ENCODE data around the gene TMEM200B.
A peak's percentile ranks its signal among the peaks of the same experiment; 100 is the strongest.
"Not testable (repeated sequence)": the region's sequence is repeated elsewhere in the genome, so short reads cannot be mapped to it uniquely, and the experiment has no call there.

The TMEM200B gene

GRCh38 chr1:29133861-29134694, 10.4 kb upstream of the TMEM200B start:
- DNase-seq (ENCODE audit: low read depth): no peak

DNA sequence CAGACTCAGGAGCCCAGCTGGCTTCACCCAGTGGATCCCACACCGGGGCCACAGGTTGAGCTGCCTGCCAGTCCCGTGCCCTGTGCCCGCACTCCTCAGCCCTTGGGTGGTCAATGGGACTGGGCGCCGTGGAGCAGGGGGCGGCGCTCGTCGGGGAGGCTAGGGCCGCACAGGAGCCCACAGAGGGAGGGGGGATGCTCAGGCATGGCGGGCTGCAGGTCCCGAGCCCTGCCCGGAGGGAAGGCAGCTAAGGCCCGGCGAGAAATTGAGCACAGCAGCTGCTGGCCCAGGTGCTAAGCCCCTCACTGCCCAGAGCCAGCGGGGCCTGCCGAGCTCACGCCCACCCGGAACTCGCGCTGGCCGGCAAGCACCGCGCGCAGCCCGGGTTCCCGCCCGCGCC, 7.4 kb upstream of the TMEM200B start:
- DNase-seq (ENCODE audit: low read depth): not testable (repeated sequence)

GRCh38 chr1:29129916-29130315, 6.2 kb upstream of the TMEM200B start:
- no peak for DNase-seq (ENCODE audit: low read depth)

DNA sequence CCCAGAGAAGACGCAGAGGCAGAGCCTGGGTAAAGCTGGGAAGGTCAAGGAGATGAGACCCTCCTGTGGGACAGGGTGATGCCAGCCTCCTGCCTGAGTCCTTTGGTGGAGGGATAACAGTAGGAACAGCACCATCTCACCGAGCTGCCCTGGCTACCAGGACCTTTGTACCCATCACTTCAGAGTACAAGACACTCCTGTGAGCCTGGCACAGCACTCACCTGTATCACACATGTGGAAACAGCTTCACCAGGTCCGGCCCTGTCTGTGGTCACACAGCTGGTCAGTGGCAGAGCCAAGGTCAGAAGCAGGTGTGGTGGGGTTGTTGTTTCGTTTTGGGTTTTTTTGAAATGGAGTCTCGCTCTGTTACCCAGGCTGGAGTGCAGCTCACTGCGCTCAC, 5.0 kb upstream of the TMEM200B start:
- no peak for DNase-seq (ENCODE audit: low read depth)

DNA sequence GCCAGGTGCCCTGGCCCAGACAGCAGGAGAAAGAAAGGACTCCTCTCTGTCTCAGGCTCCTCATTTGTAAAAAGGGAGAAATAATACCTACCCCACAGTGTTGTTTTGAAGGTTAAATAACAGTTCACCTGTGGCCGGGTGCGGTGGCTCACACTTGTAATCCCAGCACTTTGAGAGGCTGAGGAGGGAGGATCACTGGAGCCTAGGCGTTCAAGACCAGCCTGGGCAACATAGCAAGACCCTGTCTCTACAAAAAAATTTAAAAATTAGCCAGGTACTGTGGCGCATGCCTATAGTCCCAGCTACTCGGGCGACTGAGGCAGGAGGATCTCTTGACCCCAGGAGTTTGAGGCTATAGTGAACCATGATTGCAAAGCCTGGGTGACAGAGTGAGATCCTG, 2.5 kb upstream of the TMEM200B start:
- DNase-seq (ENCODE audit: low read depth): no peak

DNA sequence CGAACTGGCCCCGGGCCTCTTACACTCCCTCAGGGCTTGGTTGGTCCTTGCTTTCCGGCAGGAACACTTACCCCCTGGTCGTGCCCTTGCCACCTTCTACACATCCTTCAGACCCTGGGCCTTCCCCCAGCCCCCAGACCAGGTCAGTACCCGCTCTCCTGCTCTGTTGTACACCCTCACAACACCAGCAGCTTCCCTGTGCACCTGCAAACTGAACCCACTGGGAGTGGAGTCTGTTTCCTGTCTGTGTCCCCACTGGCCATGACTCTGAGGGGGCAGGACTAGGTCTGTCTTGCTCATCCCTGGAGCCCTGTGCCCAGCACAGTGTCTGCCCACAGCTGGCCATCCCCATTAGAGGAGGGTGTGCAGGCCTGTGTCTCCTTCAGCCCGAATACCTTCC, 2.1 kb upstream of the TMEM200B start:
- no peak for DNase-seq (ENCODE audit: low read depth)

DNA sequence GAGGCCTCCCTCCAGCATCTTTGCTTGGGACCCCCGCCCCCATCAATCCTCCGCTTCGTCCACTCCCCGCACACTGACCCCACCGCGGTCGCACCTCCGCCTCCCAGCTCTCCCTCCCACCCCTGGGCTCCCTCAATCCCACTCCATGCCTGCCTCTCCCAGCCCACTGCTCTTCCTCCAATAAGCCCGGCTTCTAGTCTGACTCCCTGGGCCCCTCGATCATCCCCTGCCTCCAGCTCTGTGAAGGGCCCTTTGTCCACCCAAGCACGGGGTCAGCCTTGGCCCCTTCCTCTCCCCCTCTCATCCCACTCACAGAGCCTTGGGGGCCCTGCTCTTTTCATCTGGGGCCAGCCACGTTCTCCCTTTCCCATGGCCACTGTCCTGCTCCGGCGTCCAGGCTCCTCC, 1.5 kb upstream of the TMEM200B start:
- no peak for DNase-seq (ENCODE audit: low read depth)

DNA sequence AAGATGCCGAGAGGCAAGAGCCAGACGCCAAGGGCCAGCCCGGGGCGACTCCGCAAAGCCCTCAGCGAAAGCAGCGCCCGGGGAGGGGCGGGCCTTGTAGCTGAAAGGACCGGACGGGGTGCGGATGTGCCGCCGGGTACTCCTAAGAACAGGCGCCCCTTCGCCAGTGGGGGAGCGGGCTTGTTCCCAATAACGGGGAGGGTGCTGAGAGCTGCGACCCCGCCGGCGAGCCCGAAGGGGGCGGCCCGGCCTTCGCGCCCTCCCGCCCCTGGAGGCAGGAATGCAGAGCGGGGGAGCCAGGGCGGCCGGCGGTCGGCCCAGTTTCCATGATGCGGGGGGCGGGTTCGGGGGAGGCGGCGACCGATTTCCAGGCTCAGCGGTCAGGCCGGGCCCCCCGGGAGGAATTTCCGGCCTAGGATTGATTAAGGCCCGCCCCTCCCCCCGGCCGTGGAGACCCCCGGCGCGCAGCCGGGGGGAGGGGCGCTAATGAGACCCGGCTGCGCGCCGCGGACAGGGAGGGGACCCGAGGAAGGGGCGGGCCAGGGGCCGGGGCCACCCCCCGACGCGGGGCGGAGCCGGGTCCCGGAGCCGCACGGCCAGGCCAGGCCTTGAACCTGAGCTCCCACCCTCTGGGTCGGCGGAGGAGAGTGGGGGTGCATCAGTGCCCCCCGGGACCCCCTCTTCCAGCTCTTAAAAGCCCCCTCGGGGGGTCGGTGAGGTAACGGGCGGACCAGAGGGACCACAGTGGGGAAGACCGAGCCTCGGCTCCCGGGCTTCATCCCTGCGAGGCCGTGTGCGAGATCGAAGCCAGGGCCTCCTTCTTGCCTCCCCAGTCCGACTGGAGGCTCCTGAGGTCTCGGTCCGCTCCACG, 898 bp upstream of the TMEM200B start:
- peak; percentile 39 for DNase-seq (ENCODE audit: low read depth)

GRCh38 chr1:29123053-29123886, 433 bp downstream of the TMEM200B start:
- no peak for DNase-seq (ENCODE audit: low read depth)

- DNase-seq (ENCODE audit: low read depth): no peak
These were observed 1.0 kb downstream of the TMEM200B start for GRCh38 chr1:29122682-29123052.

DNA sequence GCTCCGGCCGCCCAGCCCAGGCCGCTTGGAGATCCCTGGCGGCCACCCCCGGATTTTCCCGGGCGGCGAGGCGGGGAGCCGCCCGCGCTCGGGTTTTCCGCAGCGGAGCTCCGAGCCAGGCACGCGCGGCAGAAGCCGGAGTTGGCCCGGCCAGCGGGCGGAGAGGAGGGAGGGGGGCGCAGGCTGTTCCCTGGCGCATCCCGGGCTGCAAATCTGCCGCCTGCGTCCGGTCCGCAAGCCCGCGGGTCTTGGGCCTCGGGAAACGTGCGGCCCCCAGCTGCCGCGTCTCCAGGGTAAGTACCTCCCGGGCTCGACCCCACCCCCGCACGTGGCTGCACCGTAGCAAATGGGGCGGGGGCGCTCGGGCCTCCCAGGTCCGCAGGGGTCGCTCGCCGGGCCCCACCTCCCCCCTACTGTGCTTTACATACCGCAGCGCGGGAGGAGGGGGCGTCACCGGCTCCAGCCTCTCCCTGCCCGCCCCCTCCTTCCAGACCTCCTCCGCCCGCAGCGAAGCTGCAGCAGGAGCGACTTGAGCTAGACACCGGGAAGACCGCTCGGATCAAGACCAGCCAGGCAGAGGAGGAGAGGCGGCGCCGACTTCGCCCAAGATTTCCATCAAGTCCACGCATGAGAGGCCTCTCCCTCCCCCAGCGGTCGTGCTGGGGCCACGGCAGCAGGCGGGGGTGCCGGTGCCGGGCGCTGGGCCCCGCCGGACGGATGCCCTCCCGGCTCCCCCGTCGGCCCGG, 1.6 kb downstream of the TMEM200B start:
- no peak for DNase-seq (ENCODE audit: low read depth)

- no peak for DNase-seq (ENCODE audit: low read depth)
These were observed 2.2 kb downstream of the TMEM200B start for GRCh38 chr1:29121516-29121935.

DNA sequence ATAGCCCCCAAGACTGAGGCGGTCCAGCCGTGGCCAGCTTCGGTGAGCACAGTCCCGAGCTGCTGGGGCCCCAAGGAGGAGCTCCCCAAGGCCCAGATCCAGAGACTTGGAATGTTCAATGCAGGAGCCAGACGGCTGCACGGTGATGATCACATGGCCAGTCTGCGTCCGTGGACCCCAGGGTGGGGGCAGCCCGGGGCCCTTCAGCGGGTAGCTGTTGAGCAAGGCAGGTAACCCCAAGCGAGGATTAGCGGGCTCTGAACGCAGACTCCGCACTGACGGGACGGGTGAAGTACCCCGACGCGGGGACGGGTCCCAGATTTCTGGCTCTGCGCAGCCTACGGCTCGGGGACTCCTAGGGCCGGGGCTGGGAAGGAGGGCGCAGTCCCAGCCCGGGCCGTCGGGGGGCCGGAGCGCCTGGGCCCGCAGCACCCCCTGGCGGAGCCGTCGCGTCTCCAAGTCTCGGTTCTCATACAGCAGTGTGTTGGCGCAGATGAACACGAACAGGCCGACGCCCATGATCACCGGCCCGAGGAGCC, 2.7 kb downstream of the TMEM200B start:
- no peak for DNase-seq (ENCODE audit: low read depth)

DNA sequence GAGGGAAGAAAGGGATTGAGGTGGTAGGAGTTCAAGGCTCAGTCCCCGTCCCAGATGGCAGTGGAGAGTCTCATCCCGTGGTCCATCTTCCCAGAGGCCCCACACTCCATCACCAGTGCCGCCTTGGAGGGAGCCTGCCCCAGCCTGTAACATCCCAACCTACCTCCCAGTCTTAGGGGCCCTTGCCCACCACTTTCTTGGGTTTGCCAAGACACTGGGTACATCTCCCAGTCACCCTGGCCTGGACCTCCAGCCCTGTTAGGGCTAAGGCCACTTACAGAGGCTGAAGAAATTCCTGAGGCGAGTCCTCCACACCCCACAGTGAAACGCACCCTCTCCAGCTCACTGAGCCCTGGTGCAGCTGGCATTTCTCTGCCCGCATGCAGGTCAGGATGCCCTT, 3.3 kb downstream of the TMEM200B start:
- DNase-seq (ENCODE audit: low read depth): no peak

- DNase-seq (ENCODE audit: low read depth): no peak
These were observed 4.4 kb downstream of the TMEM200B start for GRCh38 chr1:29119121-29119929.

DNA sequence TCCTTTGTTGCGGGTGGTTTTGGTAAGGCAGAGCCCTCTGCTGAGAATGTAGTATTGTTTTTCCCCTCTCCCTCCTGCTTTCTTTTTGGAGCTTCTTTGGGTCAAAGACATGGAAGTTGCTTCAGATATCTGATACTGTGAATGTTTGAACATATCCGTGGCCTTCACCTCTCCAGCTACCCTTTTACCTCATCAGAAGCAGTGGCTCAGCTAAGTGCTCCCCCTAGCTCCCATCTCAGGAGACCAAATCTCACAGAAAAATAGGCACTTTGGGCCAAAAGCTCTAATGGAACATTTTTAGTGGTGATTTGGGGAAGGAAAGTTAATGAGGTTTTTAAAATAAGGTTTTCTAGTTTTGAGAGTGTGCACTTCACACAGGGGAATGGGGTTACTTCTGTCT, 6.3 kb downstream of the TMEM200B start:
- DNase-seq (ENCODE audit: low read depth): no peak

DNA sequence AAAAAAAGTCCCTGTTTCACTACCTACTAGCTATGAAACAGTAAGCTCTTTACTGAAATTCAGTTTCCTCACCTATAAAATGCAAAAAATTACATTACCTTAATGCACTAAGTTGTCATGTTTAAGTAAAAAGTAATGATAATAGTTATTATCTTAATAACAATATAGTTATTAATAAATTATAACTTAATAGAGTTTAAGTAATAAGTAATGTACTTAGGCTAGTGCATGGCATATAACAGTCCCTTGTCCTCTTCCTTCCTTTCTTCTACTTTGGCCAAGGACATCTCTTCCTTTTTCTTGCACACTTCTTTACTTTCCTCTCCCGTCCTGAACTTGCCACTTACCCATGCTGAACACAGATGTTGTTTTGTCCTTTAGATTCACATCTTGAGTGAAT, 9.0 kb downstream of the TMEM200B start:
- no peak for DNase-seq (ENCODE audit: low read depth)

DNA sequence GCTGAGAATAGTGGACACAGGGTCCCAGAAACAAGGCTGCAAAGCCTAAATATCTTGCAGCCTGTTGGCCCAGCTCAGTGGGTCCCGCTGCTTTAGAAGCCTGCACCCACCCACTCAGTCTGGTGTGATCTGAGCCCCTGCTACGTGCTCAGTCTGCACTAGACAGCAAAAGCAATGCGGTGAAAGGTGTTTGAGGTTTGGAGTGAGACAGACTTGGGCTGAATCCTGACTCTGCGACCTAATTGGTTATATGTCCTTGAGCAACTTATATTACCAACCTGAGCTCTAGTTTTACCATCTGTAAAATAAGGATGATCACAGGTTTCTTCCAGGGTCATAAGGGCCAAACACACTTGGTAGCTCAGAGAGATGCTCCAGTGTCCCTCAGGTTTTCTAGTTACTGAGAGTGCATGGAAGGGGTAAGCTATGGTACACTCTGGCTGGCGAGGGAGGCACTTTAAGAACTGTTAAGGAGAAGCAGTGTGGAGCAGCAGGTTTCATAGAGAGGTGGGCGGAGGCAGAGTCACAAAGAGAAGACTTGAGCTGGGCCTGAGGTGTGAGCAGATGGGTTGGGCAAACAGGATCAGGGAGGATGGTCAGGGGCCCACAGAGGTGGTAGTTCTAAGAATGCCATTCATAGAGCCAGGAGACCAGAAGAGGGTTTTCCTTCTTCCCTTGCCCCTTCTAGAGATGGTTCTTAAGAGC, 10.1 kb downstream of the TMEM200B start:
- no peak for DNase-seq (ENCODE audit: low read depth)

- no peak for DNase-seq (ENCODE audit: low read depth)
These were observed 10.8 kb downstream of the TMEM200B start for GRCh38 chr1:29112705-29113412.
